Middle frontal gyrus (tissue), 1 donor: ENCODE measurements around the gene CDK6.

Experiments
- DNase-seq: peaks from one replicate; pipeline ENCODE4 v3.0.0-alpha.2; 2015; ENCODE audit warnings: low spot score; ENCODE audit errors: extremely low spot score

The CDK6 gene

DNA sequence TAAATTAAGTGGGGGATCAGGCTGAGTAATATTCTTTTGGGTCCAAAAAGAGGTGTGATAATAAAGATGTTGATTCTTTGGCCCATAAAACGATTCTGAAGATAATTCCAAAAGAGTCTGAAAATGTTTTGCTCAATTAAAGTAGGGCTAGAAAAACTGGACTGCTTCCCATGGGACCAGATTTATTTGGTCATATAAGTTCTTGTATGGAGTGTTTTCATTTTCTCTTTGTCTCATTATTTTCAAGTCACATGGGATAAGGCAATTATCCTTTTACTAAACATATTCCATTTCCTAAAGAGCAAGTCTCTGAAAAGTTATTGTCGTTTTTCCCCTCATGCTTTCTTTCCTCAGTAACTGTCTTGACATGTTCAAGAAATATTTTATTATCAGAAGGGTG lies 41.5 kb downstream of the CDK6 start:
- no peak for DNase-seq

DNA sequence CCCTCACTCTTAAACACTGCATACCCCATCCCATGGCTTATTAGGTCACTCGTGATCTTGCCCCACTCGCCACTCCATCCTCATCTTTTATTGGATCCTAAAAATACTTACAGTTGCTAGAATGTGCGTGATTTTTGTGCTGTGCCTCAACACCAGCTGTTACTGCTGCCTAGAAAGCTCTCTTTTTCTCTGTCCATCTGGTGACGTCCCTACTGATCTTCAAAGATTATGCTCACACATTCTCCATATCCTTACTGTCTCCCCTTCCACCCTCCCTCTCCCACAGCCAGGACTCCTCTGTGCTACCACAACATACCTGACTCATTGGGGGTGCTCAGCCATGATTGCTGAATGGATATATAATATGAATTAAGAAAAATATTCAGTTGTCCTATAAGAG lies 42.0 kb downstream of the CDK6 start:
- DNase-seq = no peak

DNA sequence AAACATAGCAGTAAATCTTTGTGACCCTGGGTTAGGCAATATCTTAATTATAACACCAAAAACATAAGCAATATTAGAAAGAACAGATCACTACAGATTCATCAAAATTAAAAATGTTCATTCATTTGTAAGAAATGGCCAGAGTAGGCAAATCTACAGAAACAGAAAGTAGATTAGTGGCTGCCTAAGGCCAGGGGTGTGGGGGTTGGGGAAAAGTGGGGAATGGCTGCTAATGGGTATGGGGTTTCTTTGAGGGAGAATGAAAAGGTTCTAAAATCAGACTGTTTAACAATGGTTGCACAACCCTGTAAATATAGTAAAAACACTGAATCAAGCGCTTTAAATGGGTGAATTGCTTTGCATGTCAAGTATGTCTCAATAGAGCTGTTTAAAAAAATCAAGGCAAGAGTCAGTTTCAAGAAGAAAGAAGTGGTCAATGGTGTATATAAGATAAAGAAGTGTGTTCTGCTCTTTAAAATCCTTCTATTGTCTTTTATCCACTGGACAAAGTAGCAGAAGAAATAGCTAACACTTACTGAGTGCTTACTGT lies 42.6 kb downstream of the CDK6 start:
- DNase-seq = no peak

DNA sequence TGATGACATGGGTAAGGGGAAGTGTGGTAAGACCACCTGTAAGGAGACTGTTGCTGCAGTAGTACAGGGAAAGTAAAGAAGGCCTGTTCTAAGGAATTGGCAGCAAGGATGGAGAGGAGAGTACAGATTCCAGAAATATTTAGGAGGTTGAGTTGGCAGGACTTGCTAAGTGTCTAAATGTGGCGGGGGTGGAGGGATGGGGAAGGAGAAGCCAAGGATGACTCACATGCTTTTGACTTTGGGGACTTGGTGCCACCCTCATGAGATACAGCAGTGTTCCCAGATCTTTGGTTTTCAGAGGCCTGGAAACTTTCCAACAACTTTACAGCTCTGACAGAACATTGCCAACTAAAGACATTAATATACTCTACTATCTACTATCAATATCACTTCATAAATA lies 45.4 kb downstream of the CDK6 start:
- DNase-seq = peak; percentile 54

DNA sequence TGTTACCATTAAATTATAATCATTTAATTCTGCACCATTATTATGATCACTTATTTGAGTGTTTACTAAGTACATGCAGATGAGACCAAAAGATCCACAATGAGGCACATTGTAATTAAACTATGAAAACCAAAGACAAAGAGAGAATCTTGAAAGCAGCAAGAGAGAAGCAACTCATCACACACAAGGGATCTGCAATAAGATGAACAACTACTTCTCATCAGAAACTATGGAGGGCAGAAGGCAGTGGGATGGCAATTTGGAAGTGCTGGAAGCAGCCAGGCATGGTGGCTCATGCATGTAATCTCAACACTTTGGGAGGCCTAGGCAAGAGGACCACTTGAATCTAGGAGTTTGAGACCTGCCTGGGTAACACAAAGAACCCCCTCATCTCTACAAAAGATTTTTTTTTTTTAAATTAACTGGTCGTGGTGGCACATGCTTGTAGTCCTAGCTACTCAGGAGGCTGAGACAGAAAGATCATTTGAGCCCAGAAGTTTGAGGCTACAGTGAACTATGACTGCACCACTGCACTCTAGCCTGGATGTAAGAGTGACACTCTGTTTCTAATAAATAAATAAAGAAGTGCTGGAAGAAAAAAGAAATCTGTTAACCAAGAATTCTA lies 47.7 kb downstream of the CDK6 start:
- DNase-seq = no peak

DNA sequence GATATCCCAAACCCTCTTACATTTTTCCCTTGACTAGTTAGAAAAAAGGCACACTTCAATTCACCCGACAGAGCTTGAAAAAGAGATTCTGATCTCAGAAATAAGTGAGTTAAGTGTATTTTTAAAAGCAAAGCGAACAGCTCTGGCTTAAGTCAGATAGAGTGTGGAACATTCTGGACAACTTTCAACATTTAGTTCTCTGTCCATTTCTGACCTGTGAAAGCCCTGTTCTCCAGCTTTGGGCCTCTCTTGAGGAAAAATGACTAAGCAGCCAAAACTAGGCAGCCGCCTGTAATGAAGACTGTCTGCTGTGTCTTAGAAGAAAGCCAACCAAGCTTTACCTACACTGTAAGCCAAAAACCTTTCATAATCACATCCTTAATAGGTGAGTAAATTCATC lies 50.5 kb downstream of the CDK6 start:
- no peak for DNase-seq

DNA sequence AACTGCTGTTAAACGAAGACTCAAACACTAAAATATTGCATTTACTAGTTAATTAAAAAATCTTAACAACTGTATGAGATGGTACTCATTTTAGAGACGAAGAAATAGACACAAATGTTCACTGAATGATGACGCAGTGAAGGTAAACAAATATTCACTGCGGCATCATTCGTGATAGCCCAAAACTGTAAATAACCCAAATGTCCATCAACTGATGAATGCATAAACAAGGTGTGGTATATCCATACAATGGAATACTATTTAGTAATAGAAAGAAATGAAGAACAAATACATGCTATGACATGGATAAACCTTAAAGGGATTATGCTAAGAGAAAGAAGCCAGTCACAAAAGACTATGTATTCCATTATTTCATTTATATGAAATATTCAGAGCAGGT lies 51.4 kb downstream of the CDK6 start:
- DNase-seq = no peak

DNA sequence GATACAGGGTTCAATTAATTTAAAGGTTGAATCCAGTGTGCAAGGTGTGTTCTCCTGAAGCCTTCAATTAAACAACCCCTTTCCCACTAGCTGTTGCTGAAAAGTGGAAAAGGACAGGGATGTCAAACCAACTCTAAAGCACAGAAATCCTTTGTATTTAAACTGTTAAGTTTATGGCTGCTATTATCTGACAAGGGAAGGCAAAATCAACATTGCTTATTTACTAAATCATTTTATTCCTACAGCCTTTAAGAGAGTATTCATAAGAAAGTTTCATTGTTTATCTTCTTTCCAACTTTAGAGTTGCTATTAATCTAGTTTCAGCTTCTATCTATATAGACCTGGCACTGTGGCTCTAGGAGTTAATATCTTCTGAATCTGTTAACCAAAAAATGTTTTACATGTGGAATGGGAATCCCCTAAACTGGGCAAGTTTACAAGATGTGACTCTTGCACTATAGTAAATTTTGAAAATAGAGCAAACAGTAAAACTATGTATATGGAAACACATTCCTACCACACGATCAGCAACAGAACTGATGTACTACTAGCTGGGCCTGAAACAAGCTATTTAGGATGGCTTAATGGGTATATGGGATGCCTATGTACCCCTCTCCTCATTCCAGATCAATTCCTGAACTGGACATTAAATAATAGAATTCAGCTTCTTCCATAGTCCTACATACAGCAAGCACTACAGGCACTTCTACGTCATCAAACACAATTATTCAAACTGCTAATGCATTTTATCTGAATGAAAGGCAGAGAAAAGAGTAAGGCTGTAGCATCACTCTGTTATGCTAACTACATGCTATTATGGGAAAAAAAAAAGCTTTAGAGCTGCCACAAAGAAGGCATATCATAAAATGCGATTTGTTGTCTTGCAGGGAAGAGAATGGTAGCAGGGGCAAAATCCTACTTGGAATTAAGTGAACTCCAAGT lies 52.8 kb downstream of the CDK6 start:
- DNase-seq = no peak

DNA sequence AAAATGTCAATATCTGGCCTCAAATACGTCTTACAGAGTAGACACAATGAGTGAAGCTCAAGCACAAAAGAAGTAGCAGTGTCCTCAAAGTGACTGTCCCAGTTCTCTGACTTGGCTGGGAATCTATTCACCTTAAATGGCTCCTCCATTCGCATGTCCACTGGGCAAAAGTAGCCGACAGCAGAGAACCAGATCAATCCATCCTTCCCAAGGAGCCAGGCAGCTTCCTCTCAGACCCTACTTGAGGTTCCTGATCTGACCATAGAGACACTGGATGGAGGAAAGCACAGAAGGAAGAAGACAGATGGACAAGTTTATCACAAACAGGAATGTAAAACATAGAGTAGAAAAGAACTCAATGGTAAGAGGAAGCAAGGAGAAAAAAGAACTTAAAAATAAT lies 53.5 kb downstream of the CDK6 start:
- DNase-seq = no peak

DNA sequence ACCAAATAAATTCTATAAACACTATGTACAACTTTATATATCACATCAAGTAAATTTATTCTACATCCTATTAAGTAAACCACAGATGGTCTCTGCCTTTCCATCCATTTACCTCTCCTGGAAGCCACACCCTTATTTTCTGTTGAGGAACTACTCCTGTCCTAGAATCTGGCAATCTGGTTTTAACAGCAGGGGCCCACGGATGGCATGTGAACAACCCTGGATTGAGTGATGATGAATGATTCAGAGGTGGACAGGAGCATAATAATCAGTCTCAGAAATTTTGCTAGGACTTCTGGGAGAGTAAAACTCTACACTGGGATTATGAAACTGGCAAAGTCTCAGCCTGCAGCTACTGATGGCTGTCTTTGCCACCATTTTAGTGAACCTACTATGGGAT lies 54.1 kb downstream of the CDK6 start:
- no peak for DNase-seq

DNA sequence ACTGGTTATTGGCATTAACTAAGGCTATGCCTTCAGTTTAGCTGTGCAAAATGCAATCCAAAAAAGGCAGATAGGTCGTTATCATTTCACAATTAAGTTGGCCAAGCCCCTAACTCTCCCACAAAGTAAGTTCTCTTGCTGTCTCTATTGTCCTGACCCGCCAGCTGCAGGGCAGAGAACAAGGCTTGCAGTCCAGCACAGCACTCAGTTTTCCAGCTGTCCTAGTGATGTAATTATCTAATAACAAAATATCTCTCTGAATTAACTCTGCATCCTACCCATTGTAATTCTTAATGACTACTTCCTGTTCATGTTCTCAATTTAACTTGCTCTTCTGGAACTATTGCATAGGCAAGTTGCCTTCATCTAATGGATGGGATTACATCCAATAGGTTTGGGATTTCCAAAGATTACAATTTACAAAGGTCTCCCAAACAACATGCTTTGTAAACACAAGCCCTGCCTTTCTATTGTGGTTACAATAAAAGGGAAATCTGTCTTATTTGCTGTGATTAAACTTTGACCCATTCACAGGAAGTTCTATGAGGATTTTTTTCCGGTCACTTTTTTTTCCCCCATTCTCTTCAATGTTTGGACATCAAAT lies 55.2 kb downstream of the CDK6 start:
- DNase-seq = no peak

DNA sequence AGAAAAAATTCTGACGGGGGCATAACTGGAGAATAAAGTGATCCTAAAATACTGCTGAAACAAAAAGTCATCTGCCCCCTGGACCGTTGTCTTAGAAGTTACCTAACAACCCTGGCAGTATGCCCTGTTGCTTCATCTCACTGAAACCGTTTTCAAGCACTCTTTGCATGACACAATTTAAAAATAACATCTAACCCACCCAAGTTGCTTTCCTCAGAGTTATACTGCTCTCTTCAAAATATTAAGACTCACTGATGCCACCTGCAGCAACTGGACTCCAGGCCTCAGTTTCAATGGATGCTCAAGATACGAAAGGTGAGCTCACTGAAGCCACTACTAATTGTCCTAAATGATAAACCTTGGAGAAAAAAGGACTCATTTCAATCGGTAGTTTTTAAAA lies 57.4 kb downstream of the CDK6 start:
- no peak for DNase-seq

DNA sequence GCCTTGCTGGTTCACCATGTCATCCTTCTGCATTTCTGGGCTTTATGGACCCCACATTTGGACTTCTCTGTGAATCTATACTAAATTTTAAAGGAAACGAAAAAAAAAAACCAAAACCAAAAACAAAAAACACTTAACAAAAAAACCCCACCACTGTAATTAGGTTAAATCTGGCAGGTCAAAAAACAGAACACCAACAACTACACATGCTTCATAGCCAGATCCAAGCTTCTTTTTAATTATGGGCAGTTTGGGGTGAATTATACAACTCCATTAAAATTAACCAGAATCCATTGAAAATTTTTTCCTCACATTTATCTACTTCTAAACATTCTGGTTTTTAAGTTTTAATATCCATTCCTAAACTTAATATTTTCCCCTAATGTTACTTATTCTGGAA lies 58.4 kb downstream of the CDK6 start:
- DNase-seq = no peak

DNA sequence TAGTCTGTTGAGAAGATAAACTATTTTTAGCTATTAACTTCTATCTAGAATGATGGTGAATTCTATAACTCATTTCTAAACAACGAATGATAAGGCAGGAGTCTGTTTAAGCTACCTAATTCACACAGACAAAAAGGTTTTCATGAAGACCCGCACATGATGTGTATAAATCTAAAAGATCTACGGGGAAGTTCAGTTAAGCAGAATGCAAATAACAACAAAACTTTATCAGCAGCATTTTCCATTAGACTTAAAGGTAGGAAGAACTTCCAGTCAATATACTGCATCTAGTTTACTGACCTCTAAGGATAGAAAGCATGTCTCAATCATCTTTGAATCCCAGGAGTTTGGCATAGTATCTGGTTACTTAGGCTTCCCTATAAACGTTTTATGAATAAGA lies 62.6 kb downstream of the CDK6 start:
- DNase-seq = no peak

DNA sequence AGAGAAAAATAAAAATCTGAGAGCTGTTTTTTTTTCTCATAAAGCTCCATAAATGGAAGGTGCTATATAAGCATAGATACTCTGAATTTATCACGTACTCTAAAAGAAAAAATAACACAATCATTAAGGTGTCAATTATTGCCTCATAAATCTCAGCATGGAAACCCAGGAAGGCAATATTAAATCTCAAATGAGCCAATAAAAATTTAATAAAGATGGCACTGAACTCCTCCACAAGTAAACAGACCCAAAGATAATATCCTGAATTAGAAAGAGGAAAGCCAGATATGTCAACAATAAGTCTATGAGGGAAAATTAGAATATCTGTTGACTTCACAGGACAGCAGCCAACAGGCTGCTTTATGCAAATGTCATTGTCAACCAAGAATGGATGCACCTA lies 66.5 kb downstream of the CDK6 start:
- DNase-seq = no peak

DNA sequence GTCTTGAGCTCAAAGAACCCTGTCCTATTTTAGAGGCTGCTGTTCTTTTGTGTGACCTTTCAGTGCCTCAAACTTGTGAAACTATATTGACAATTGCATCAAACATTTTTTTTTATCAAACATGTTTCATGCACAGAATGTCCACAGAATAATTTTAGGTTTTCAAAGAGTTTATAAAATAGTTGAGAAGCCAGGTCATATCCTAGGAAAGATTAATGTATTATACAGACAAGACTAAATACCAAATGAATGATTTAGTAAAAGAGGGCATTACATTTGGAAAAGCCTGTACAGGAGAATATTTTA lies 67.0 kb downstream of the CDK6 start:
- no peak for DNase-seq

DNA sequence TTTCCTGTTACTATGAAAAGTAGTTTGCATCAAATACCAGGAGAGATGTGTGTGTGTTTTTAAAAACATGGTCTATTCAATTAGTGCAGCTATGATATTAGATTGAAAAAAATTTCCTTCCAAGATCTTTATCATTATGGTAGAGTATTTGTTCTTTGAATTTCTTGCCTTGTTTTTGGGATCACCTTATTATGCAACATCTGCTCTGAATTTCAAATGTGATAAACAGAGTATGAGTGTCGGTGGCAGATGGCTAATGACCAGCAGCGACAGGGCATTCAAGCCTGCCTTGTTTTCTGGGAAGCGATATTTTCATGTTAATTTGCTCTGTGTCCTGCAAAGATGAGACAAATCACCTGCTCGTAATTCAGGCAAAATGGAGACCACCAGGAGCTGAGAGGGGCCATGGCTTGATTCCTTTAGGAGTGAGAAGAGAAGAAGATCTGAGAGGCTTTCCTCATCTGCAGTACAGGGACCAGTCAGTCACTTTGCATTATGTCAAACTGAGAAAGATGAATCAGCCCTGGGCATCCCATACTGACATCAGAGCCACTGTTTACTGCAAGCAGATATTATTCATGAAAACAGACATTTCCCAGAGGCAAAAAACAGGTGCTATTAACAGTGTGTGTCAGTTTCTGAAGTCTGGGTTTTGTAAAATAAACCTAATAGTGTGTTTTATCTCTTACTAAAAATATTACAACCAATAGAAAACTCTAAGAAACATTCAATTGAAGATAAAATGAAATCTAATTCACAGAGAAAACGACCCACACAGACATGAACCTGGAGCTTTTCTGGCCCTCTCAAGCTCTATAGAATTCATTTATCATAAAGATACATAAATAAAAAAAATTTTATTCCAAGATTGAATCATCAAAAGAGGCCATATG lies 67.6 kb downstream of the CDK6 start:
- no peak for DNase-seq

DNA sequence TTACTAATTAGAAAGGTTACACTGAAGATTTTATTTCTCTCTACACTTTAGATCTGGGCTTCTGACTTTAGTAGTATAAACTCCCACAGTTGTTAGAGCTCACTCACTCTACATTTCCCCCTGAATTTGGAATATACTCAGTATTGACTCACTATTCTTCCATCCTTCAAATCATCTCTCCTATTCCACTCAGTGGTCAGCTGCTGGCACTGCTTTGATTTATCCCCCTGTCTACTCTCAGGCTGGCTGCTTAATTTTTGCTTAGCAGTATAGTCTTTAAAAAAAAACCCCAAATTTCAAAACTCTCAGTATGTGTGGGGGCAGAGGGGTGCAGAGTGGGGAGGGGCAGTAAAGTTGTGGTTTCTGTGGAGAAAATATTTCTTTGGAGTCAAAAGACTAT lies 68.9 kb downstream of the CDK6 start:
- no peak for DNase-seq

DNA sequence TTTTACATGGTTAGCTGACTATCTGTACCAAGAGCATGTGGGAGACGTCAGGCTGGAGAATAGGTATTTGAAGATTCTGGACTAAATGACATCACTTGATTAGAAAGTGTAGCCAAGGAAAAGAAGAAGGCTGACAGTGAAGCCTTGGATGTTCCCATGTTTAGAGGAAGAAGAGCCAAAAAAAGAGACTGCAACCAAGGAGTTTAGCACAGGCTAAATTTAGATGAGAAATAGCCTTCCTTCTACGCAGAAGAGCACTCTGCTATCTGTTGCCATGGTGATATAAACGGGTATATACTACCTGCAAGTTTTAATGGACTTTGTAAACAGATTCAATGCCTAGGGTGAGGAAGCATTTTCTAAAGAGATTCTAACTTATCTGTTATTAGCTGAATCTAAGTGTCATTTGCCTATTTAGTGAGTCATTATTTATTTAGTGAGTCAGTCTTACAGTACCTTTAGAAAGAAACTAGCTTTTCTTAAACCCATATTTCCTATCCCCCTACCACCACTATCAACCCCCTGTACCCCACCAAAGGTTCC lies 69.8 kb downstream of the CDK6 start:
- peak; percentile 22 for DNase-seq

DNA sequence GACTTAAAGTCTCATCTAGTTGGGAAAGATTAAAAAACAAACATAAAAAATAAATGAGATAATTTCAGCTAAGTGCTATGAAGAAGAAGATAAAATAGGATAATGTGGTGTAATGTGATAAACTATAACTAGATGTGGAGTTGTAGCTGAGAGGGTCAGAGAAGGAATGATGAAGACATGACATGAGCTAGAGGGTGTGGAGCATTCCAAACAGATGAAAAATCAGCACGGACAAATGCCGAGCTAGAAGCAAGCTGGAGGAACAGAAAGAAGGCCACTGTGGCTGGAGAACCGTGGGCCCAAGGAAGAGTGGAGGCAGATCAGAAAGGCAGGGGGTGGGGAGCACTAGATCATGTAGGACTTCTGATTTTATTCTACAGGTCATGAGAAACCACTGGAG lies 70.6 kb downstream of the CDK6 start:
- no peak for DNase-seq
